Measurements from ENCODE around the gene ITGA11. TPM values are rescaled to one million over a fixed set of nuclear protein-coding genes. Genes with fewer than 3 reads are reported as not detected.
A peak's percentile ranks its signal among the peaks of the same experiment; 100 is the strongest.

ITGA11 gene
- total and polyA plus RNA-seq, 2 of the 4 experiments (the other 2 are of a cell fraction), result 4.1 to 6.6 TPM

- Histone ChIP-seq H3K27me3 (ENCODE audit: control insufficient read depth, insufficient read depth, low read length) (peaks cover 22% of the 10 kb centered on the region), H3K4me3 (ENCODE audit: insufficient read depth, low read depth, low read length) (no peak overlapping the region)
These were observed 32.6 kb upstream of the ITGA11 start for GRCh38 chr15:68464448-68465090.

More at GRCh38 chr15:68464448-68465090, 32.6 kb upstream of the ITGA11 start:
- no peak overlapping the region for H4K5ac ChIP-seq (ENCODE audit: low read depth, low read length)
- H3K14ac ChIP-seq (replicated peaks; ENCODE audit: low read depth, low read length), result no peak overlapping the region
- 0 out of 2 replicates have a peak, but pooled peaks cover 2% of the 10 kb centered on the region for H3K9me3 ChIP-seq (ENCODE audit: control insufficient read depth, insufficient read depth, low read length)
- BruUV-seq (replicated peaks), result no TSS peak
- H3K4me1 ChIP-seq (ENCODE audit: control insufficient read depth, insufficient read depth, low read length), result no peaks in the 10 kb centered on the region; the same call in 1 of the 2 replicates
- H3K4ac ChIP-seq (ENCODE audit: low read depth, low read length), result no peak overlapping the region
- no peak overlapping the region for H3K4me2 ChIP-seq (ENCODE audit: low read depth, low read length)
- H4K91ac ChIP-seq (ENCODE audit: insufficient read depth, low read depth, low read length), result no peak overlapping the region
- no peaks in the 10 kb centered on the region for H4K20me1 ChIP-seq (ENCODE audit: insufficient read depth, low read length)
- no peak overlapping the region for H4K8ac ChIP-seq (ENCODE audit: low read depth in 2 of 2, low read length in 2 of 2)
- no peak overlapping the region for H2BK5ac ChIP-seq (ENCODE audit: low read depth, low read length, poor library complexity, severe bottlenecking)
- no peaks in the 10 kb centered on the region; the same call in 1 of the 2 replicates for H3K9me1 ChIP-seq (ENCODE audit: insufficient read depth, low read length)
- no peak overlapping the region for H3K23ac ChIP-seq (ENCODE audit: low read depth, low read length)
- 0 out of 2 replicates have a peak overlapping the region, but pooled peaks have one; percentile 17 for H2BK20ac ChIP-seq (ENCODE audit: low read depth, low read length)
- ChIA-PET CTCF (no interaction called here), POLR2A (ENCODE audit: unreplicated experiment) (no interaction called here)
- WGBS, 2 experiments (ENCODE audit: extremely low coverage in 2 of 2, insufficient read length in 1 of 2), result 68% methylated on average over 3 of the region's 7 CpGs; no CpG with 5 or more reads in 1 of the 2 experiments
- in situ Hi-C loops (cut with MboI; ENCODE audit: low sequenced_read_pairs), result no loop called here
- H3K18ac ChIP-seq (ENCODE audit: low read depth, low read length), result no peak overlapping the region
- TF ChIP-seq MAFK (IDR thresholded peaks at IDR 0.05; ENCODE audit: low read depth, low read length) (no peak), MAZ (IDR thresholded peaks at IDR 0.05; ENCODE audit: borderline replicate concordance, low read depth, low read length) (no peak), CEBPB (IDR thresholded peaks at IDR 0.05; ENCODE audit: low read depth, low read length) (no peak), BHLHE40 (IDR thresholded peaks at IDR 0.05; ENCODE audit: low read depth, low read length) (no peak), MXI1 (IDR thresholded peaks at IDR 0.05; ENCODE audit: borderline replicate concordance, low read depth, low read length) (no peak), RAD21 (IDR thresholded peaks at IDR 0.05; ENCODE audit: low read length) (no peak), NFE2L2 (IDR thresholded peaks at IDR 0.05; ENCODE audit: low read depth, low read length) (no peak)
- H2AK5ac ChIP-seq (ENCODE audit: low read depth, low read length), result no peak overlapping the region
- no peak overlapping the region for H3K9ac ChIP-seq (ENCODE audit: low read depth, low read length)
- dilution Hi-C loops (cut with HindIII; ENCODE audit: low sequenced_read_pairs, unreplicated experiment), result no loop called here
- no peaks in the 10 kb centered on the region for H3K36me3 ChIP-seq (ENCODE audit: control insufficient read depth, insufficient read depth, low read length)
- ATAC-seq (ENCODE audit: low read depth) (peak; percentile 73), DNase-seq (peak; percentile 35)
- no peak overlapping the region for H2BK15ac ChIP-seq (ENCODE audit: low read depth, low read length)
- H2AK9ac ChIP-seq (replicated peaks; ENCODE audit: low read depth, low read length, poor library complexity), result no peak overlapping the region
- peak overlapping the region; percentile 8 for H2AFZ ChIP-seq (replicated peaks; ENCODE audit: low read length, poor library complexity)
- no peaks in the 10 kb centered on the region for H3K79me1 ChIP-seq (ENCODE audit: low read depth in 1 of 2, low read length in 2 of 2)
- intact Hi-C loops (cut with micrococcal nuclease), result no loop called here
- H3K27ac ChIP-seq (ENCODE audit: insufficient read depth, low read length), result no peak overlapping the region
- H2BK120ac ChIP-seq (ENCODE audit: low read depth, low read length), result no peak overlapping the region
- H3K56ac ChIP-seq (ENCODE audit: extremely low read depth, insufficient read depth, low read length), result no peak overlapping the region

Measured in IMR-90 (cell line).